Liver (tissue), 9 donors: Measurements from ENCODE around the gene NPTX2. TPM values are rescaled to one million over a fixed set of nuclear protein-coding genes. Genes with fewer than 3 reads are reported as not detected.

Experiments used
- DNase-seq: peaks from one replicate; pipeline ENCODE4 v3.0.0-alpha.2; 2017; ENCODE audit warnings: low spot score
- H3K27ac ChIP-seq, 2 donors: one replicate each; pipeline ENCODE4 v1.7.0; 2013; ENCODE audit warnings: inconsistent platforms in 2 of 2, low read length in 2 of 2, control low read depth in 1 of 2, low read depth in 1 of 2, mild to moderate bottlenecking in 1 of 2
- H3K27me3 ChIP-seq, 4 donors: one replicate each; pipeline versions ENCODE4 v1.6.1 to v1.7.0; 2013; ENCODE audit warnings: low read length in 3 of 4, inconsistent platforms in 1 of 4, mild to moderate bottlenecking in 1 of 4, moderate library complexity in 1 of 4; ENCODE audit not compliant: control insufficient read depth in 4 of 4, insufficient read depth in 4 of 4
- H3K36me3 ChIP-seq, 4 donors: one replicate each; pipeline versions ENCODE4 v1.6.1 to v1.7.0; 2013; ENCODE audit warnings: low read length in 3 of 4, mild to moderate bottlenecking in 3 of 4, low read depth in 1 of 4, moderate library complexity in 1 of 4; ENCODE audit not compliant: control insufficient read depth in 4 of 4, insufficient read depth in 3 of 4
- H3K4me1 ChIP-seq, 4 donors: one replicate each; pipeline versions ENCODE4 v1.6.1 to v1.7.0; 2013; ENCODE audit warnings: low read length in 3 of 4, mild to moderate bottlenecking in 3 of 4, moderate library complexity in 1 of 4; ENCODE audit not compliant: control insufficient read depth in 4 of 4, insufficient read depth in 4 of 4
- H3K4me3 ChIP-seq, 3 donors: one replicate each; pipeline versions ENCODE4 v1.6.1 to v1.7.0; 2013; ENCODE audit warnings: low read length in 3 of 3, control low read depth in 1 of 3, low read depth in 1 of 3, mild to moderate bottlenecking in 1 of 3
- H3K9ac ChIP-seq, 2 donors: one replicate each; pipeline ENCODE4 v1.7.0; 2013; ENCODE audit warnings: low read length in 2 of 2, mild to moderate bottlenecking in 2 of 2, moderate library complexity in 2 of 2, control low read depth in 1 of 2, low read depth in 1 of 2
- H3K9me3 ChIP-seq, 4 donors: one replicate each; pipeline versions ENCODE4 v1.6.1 to v1.7.0; 2013; ENCODE audit warnings: low read length in 3 of 4; ENCODE audit not compliant: control insufficient read depth in 4 of 4
- ATF3 ChIP-seq: IDR thresholded peaks from 2 replicates; pipeline ENCODE4 v1.6.1; 2016; ENCODE audit warnings: antibody characterized with exemption
- CTCF ChIP-seq: fragments of 150-350 bp; IDR thresholded peaks from 2 replicates; pipeline ENCODE4 v1.5.1; 2017; ENCODE audit warnings: improper control_type of control experiment, low read depth, low read length; ENCODE audit not compliant: missing input control
- EGR1 ChIP-seq, 2 donors: IDR thresholded peaks; 2 replicates each; pipeline ENCODE4 v1.6.1; 2016 to 2018; ENCODE audit warnings: antibody characterized with exemption in 2 of 2, low read depth in 2 of 2
- FOXA1 ChIP-seq: IDR thresholded peaks from 2 replicates; pipeline ENCODE4 v1.6.1; 2016; ENCODE audit warnings: antibody characterized with exemption
- FOXA2 ChIP-seq: IDR thresholded peaks from 2 replicates; pipeline ENCODE4 v1.6.1; 2016; ENCODE audit warnings: antibody characterized with exemption
- GABPA ChIP-seq, 2 donors: IDR thresholded peaks in 1 of 2; conservative IDR thresholded peaks in 1 of 2; 2 replicates each; pipeline ENCODE4 v1.6.1; 2016; ENCODE audit warnings: antibody characterized with exemption in 2 of 2, mild to moderate bottlenecking in 1 of 2, moderate library complexity in 1 of 2
- HNF4A ChIP-seq, 2 donors: conservative IDR thresholded peaks; 2 replicates each; pipeline ENCODE4 v1.6.1; 2016; ENCODE audit warnings: antibody characterized with exemption in 2 of 2, mild to moderate bottlenecking in 2 of 2
- HNF4G ChIP-seq: IDR thresholded peaks from 2 replicates; pipeline ENCODE4 v1.6.1; 2016; ENCODE audit warnings: antibody characterized with exemption
- JUND ChIP-seq, 2 donors: IDR thresholded peaks; 2 replicates each; pipeline ENCODE4 v1.6.1; 2016; ENCODE audit warnings: antibody characterized with exemption in 2 of 2
- MAX ChIP-seq: IDR thresholded peaks from 2 replicates; pipeline ENCODE4 v1.6.1; 2016; ENCODE audit warnings: antibody characterized with exemption
- NR2F2 ChIP-seq: IDR thresholded peaks from 2 replicates; pipeline ENCODE4 v1.6.1; 2016; ENCODE audit warnings: antibody characterized with exemption
- RAD21 ChIP-seq, 2 donors: IDR thresholded peaks; 2 replicates each; pipeline ENCODE4 v1.6.1; 2016; ENCODE audit warnings: antibody characterized with exemption in 2 of 2, mild to moderate bottlenecking in 2 of 2
- REST ChIP-seq: IDR thresholded peaks from 2 replicates; pipeline ENCODE4 v1.6.1; 2016; ENCODE audit warnings: antibody characterized with exemption, mild to moderate bottlenecking
- RXRA ChIP-seq, 2 donors: IDR thresholded peaks; 2 replicates each; pipeline ENCODE4 v1.6.1; 2017 to 2018; ENCODE audit warnings: antibody characterized with exemption in 2 of 2, mild to moderate bottlenecking in 1 of 2
- SP1 ChIP-seq: IDR thresholded peaks from 2 replicates; pipeline ENCODE4 v1.6.1; 2018; ENCODE audit warnings: antibody characterized with exemption, mild to moderate bottlenecking
- TAF1 ChIP-seq: conservative IDR thresholded peaks from 2 replicates; pipeline ENCODE4 v1.6.1; 2016; ENCODE audit warnings: antibody characterized with exemption, mild to moderate bottlenecking
- YY1 ChIP-seq: IDR thresholded peaks from 2 replicates; pipeline ENCODE4 v1.6.1; 2016; ENCODE audit warnings: antibody characterized with exemption, mild to moderate bottlenecking
- ZBTB33 ChIP-seq: IDR thresholded peaks from 2 replicates; pipeline ENCODE4 v1.6.1; 2016; ENCODE audit warnings: antibody characterized with exemption
- WGBS: extraction: QIAGEN DNeasy Blood & Tissue Kit; methylation state at CpG from one replicate; pipeline ENCODE4 v1.1.7; 2013; 5-methylcytosine and 5-hydroxymethylcytosine counted together
- polyA plus RNA-seq, 2 donors: library from polyadenylated mRNA; stranded (reverse) in 1 of 2; unstranded in 1 of 2; fragments of 200-250 nt in 1 of 2; fragments of >200 nt in 1 of 2; fragmentation: Nextera tagmentation in 1 of 2; extraction: Ambion mirVana in 1 of 2; gene quantifications; one replicate each; pipeline versions ENCODE4 v1.2.1 to v1.2.3, GENCODE V29; 2013 to 2015
- total RNA-seq, 2 donors: library from RNA; depleted of rRNA; stranded (reverse); fragments of >200 nt; gene quantifications; one replicate each; pipeline ENCODE4 v1.2.3, GENCODE V29; 2014
- donor health status: healthy.
- donor health status: healthy.
- donor health status: healthy.
- donor health status: healthy.
- donor health status: healthy.

Gene NPTX2
- total and polyA plus RNA-seq, 4 donors, result 0.09 to 1.5 (median 0.58) TPM

- WGBS, result 68% methylated on average over 9 of the region's 9 CpGs
- Histone ChIP-seq H3K9ac (no peak overlapping the region), H3K27ac (no peak overlapping the region), H3K9me3 (peaks cover 0 to 11% (median 6%) of the 10 kb centered on the region in 4 donors), H3K4me1 (no peaks in the 10 kb centered on the region), H3K4me3 (no peak overlapping the region), H3K27me3 (peaks cover 0 to 4% (median 3%) of the 10 kb centered on the region in 4 donors), H3K36me3 (no peaks in the 10 kb centered on the region)
- no peak for DNase-seq
- TF ChIP-seq EGR1 (IDR thresholded peaks at IDR 0.05; ENCODE audit: low read depth in 2 of 2) (no peak), FOXA2 (no peak), FOXA1 (no peak), YY1 (no peak), HNF4G (no peak), RXRA (IDR thresholded peaks at IDR 0.05) (no peak), CTCF (no peak), SP1 (no peak), MAX (no peak), NR2F2 (no peak), ZBTB33 (no peak), HNF4A (conservative IDR thresholded peaks at IDR 0.05) (no peak), TAF1 (no peak), ATF3 (no peak), RAD21 (IDR thresholded peaks at IDR 0.05) (no peak), JUND (IDR thresholded peaks at IDR 0.05) (no peak), GABPA (IDR thresholded peaks at IDR 0.05 in 1 of 2, conservative IDR thresholded peaks at IDR 0.05 in 1 of 2) (no peak), REST (no peak)
Measured at GRCh38 chr7:98669329-98670000, 52.4 kb downstream of the NPTX2 start.
